Measurements from ENCODE around the gene EWSR1.

DNA sequence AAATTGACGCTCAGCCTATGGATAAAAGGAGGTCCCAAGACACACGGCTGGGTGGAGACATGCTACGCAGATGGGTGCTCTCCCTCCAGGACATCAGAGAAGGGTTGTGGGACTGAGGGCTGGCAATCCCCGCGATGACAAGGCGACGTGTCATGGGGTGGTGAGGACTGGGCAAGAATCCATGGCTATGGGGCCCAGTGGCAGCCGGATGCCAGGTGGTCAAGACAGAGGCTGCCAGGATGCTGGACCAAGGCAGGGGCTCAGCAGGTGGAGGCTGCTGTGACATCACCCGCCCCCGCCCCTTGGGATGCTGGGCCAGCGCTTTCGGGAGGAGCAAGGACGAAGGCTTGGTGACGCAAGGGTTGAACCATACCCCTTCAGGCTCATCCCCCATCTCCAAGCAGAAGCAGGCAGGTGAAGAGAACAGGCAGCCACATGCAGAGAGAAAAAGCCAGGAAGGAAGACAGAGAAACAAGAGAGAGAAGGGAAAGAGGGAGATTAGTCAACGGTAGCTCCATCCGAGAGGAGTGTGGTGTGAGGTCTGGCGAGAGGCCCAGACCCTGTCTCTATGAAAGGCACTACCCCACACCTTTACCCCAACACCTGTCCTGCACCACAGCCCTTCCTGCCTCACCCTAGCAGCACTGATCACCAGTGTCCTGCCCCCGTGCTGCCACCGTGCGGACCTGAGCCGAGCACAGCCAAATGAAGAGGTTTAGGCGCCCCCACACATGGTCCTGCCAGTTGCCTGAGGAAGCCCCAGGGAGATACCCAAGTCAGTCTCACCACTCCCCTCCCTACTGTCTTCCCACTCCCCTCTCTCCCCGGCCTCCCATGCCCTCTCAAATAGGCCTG, 71.5 kb downstream of the EWSR1 start:
- TF ChIP-seq, protein P1, sequence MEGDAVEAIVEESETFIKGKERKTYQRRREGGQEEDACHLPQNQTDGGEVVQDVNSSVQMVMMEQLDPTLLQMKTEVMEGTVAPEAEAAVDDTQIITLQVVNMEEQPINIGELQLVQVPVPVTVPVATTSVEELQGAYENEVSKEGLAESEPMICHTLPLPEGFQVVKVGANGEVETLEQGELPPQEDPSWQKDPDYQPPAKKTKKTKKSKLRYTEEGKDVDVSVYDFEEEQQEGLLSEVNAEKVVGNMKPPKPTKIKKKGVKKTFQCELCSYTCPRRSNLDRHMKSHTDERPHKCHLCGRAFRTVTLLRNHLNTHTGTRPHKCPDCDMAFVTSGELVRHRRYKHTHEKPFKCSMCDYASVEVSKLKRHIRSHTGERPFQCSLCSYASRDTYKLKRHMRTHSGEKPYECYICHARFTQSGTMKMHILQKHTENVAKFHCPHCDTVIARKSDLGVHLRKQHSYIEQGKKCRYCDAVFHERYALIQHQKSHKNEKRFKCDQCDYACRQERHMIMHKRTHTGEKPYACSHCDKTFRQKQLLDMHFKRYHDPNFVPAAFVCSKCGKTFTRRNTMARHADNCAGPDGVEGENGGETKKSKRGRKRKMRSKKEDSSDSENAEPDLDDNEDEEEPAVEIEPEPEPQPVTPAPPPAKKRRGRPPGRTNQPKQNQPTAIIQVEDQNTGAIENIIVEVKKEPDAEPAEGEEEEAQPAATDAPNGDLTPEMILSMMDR (IDR thresholded peaks at IDR 0.05) = no peak
- no peak for TF ChIP-seq POLR2A (IDR thresholded peaks at IDR 0.05)
